GM12892 (cell line): ENCODE data around the gene NAV2.

Experiments used
- DNase-seq: peaks from one replicate; pipeline ENCODE4 v3.0.0; 2011; ENCODE audit not compliant: insufficient read length
- FAIRE-seq: peaks from 2 replicates; lab custom pipeline; 2011; peaks lifted over from hg19 to GRCh38; lab: Jason Lieb, UNC
- POLR2A ChIP-seq: IDR thresholded peaks from 2 replicates; pipeline ENCODE4 v1.6.1; 2011; ENCODE audit warnings: low read depth, low read length, control low read depth
- POLR2AphosphoS5 ChIP-seq: IDR thresholded peaks from 2 replicates; pipeline ENCODE4 v1.6.1; 2011; ENCODE audit warnings: low read depth, low read length, control low read depth
- TAF1 ChIP-seq: IDR thresholded peaks from 2 replicates; pipeline ENCODE4 v1.6.1; 2011; ENCODE audit warnings: low read depth, mild to moderate bottlenecking, control low read depth, low read length, borderline replicate concordance

NAV2 gene

DNA sequence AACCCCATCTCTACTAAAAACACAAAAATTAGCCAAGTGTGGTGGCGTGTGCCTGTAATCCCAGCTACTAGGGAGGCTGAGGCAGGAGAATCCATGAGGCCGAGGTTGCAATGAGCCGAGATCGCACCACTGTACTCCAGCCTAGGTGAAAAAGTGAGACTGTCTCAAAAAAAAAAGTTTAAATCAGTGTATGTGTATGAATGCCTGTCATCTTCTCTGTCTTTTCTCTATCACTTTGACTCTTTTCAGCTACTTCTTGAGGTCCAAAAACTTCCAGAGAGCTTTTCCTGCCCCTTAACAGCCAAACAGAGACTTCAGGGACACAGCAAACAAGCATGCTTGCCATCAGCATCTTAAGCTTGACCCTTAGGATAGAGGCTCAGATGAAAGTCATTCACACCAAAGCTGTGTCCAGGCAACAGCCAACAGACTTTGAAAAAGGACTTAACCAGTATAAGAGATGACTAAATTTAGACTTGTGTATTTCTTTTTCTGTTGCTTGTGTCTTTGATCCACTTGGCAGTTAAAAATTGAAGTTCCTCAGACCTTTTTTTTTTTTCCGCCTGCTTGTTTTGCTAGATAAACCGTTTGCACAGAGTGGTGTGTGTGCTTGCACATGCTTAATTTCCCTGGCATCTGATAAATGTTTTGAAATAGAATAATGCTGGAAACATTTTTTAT, 295.7 kb downstream of the NAV2 start:
- no peak for FAIRE-seq
- TF ChIP-seq POLR2AphosphoS5 (no peak), POLR2A (no peak), TAF1 (no peak)
- no peak for DNase-seq

DNA sequence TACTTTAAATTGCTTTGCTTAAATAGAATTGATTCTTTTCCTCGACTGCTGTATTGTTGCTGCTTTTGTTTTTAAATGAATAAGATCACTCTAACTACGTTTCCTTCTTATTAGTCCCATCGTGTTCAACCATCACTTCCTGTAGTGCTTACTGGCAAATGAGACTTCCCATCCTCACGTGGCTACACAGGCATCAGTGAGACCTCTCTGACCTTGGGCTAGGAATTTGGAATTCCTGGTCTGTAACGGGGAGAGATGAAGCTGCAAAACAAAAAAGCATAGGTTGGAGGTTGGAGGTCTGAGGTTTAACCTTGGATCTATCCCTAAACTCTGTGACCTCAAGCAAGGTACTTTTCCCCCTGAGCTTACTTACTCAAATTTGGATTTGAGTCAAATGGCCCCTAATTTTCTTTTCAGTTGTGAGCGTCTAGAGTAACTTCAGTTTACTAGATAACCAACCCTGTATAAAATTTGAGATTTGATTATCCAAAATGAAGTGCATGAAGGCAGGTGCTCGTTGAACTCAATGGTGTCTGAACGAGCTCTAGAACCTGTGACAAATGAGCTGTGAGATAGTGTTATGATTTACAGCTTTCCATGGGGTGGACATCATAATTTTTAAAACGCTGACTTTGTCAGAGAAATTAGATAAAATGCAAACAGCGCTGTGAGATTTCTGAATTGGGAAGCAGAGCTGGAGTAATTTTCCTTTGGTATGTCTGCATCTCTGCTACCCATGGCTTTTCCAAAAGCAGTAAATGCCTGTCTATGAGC, 296.4 kb downstream of the NAV2 start:
- no peak for TF ChIP-seq TAF1
- TF ChIP-seq POLR2AphosphoS5, result no peak
- no peak for TF ChIP-seq POLR2A
- DNase-seq (no peak), FAIRE-seq (no peak)

DNA sequence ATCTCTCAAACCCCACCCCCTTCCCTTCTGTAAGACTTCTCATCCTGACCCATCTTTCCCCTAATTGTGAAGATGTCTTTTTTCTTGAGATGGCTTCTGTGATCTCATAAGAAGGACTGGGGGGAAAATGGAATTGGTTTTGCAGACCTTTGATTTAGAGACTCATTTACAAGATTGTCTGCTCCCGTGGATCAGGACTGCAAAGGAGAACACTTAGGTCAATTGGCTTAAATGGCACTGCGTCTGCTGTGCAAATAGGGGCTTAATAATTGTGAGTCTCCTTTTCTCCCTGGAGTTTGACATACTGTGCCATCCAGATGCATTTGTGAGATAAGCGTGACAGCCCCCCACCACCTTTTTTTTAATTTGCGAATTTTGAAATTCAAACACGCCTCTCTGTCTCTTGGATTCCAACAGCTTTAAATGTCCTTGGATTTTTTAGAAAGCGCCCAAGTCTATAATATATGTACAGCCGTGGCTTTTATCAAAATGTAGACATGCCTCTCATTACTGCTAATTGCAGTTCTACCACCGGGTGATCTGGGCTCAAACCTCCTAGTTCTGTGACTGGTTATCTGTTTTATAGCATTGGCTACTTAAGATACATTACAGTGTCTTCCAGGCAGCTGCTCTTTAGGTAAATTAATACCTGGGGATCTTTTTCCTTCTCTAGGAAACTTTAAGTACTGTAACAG, 297.7 kb downstream of the NAV2 start:
- DNase-seq, result no peak
- TF ChIP-seq POLR2AphosphoS5 (no peak), POLR2A (no peak), TAF1 (no peak)
- FAIRE-seq, result no peak

DNA sequence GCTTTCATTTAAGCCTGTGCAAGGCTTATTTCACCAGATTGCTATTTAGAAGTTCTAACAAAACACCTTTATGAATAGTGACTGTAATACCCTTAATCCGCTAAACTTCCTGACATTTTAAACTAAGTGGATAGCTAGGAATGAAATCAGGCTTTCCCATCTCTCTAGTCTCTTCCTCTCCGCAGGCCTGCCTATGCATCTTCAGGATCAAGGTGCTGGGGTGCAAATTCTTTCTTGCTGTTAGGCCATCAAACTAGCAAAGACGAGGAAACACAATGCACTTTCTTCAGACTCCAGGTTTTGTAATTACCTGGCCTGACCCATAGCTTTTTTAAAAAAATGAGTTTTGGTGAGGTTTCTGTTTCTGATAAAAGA, 298.2 kb downstream of the NAV2 start:
- no peak for TF ChIP-seq POLR2A
- TF ChIP-seq POLR2AphosphoS5, result no peak
- TF ChIP-seq TAF1, result no peak
- FAIRE-seq, result no peak
- DNase-seq, result no peak

DNA sequence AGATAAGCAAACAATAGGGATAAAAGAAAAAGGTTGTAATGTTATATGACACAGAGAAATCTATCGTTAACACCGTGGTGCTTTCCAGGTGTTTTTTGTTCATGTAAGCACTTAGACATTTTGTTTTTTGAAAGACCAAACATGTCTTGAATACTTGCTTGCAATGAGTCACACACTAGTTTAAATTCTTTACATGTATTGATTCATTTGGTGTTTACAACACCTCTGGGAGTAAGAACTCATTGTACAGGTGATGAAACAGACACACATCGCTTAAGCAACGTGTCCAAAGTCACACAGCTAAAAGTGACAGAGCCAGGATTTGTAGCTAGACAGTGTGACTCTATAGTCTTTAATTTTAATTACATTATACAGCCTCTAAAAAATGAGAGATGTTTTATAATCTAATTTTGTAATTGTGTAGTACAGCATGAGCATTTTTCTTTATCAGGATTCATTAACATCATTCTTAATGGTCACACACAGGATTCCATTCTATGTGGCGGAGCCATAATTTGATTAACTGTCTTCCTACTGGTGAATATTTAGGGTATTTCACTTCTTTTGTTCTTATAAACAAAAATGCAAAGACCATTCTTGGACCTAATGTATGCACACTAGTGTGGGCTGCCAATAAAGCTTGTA, 298.8 kb downstream of the NAV2 start:
- FAIRE-seq (no peak), DNase-seq (no peak)
- TF ChIP-seq POLR2AphosphoS5, result no peak
- TF ChIP-seq POLR2A, result no peak
- TF ChIP-seq TAF1, result no peak

DNA sequence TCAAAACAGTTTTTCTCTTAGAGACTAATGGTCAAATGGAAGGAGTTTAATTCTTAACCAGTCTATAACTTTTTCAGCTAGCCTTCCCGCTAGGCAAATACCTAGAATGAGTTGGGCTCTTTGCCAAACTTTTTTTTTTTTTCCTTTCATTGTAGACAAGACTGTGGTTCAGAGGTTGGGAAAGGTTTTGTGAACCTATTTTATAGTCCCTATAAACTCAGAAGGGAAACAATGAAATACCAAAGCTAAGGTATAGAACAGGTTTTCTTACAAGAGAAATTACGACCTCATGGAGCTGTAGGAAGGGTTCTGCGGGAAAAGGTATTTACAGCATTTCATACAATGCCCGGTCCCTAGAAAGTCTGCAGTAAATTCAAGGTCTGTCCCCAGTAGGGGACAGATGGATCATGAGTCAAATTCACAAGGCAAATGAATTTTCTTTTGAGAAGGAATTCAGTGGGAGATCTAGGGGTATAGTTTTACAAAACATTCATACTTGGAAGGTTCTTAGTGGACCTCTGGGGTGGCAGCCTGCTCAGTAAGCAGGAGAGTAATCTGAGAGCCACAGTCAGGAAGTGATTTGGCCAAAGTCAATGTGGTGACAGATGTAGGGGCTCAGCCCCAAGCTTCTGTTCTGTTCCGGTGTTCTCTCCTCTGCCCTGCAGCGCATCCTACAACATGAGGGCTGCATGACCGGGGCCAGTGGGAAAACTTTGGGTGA, 300.9 kb downstream of the NAV2 start:
- no peak for DNase-seq
- no peak for FAIRE-seq

DNA sequence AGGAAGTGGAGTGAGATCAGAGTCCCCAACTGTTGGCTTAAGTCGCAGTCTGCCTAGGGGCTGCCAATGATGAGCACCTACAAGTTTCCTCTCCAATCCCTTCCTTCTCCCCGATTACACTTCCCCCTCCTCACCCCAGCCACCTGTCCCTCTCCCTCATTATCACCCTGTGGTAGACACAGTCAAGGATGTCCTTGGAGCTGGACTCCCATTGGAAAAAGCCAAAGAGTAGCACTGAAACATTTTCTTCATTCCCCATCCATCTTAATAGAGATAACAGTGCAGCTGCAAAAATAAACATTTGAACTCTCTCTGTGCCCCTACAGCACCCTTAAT, 301.4 kb downstream of the NAV2 start:
- no peak for TF ChIP-seq POLR2AphosphoS5
- no peak for TF ChIP-seq TAF1
- TF ChIP-seq POLR2A, result no peak
- DNase-seq, result no peak
- FAIRE-seq, result no peak

More for the DNA sequence above, 300.9 kb downstream of the NAV2 start:
- TF ChIP-seq POLR2AphosphoS5 (no peak), POLR2A (no peak), TAF1 (no peak)

DNA sequence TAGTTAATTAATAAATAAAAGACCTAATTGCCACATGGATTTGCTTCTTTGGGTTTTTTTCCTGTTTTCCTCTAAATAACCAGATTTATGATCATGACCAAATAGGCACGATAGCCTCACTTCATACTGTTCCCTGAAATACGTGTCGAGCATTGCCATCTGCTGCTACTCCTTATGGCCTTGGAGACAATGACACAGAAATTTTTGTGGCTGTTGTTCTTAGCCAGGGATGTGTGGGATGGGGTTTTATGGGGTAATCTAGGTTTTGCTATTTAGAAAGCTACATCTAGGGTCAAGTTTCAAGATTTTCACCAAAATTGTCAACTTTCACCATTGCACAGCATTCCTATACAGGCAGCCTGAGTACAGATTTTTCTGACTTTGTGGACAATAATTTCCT, 302.5 kb downstream of the NAV2 start:
- DNase-seq (no peak), FAIRE-seq (no peak)
- no peak for TF ChIP-seq POLR2AphosphoS5
- TF ChIP-seq TAF1, result no peak
- TF ChIP-seq POLR2A, result no peak

DNA sequence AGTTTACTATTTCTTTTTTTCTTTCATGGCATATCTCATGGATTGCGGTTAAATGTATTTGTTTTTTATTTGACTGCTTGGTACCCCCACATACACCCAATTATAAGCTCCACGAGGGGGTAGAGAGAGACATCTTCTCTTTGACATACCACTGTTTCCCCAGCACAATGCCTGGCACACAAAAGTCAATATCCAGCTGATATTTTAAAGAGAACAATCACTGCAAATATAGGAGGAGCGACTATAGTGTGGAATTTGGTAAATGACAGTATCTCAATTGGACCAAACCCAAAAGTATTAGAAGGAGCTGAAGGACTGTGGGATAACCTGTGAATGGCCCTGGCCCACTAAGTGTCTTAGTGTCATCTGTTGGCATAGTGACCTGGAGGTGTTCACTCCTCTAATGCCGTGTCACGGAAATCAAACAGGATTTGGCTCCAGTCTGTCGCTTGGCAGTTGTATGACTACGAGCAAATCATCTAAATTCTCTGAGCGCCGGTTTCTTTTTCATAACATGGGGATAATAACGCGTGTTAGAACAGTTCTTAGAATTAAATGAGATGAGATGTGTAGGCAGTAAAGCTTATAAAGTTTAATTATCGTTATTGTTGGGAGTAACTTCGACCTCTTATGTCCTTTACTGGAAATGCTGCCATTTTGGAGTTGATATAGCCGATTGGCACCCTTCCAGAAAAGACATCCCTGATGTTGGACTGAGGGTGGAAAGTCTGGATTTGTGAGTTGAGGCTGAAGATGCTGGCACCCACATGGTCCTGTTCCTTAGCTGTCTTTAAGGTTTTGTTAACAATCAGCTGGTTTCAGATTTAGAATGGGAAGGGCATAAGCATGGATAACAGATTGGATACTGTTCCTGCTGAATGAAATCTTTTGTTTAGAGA, 303.1 kb downstream of the NAV2 start:
- TF ChIP-seq POLR2A (no peak), POLR2AphosphoS5 (no peak), TAF1 (no peak)
- FAIRE-seq (no peak), DNase-seq (no peak)

DNA sequence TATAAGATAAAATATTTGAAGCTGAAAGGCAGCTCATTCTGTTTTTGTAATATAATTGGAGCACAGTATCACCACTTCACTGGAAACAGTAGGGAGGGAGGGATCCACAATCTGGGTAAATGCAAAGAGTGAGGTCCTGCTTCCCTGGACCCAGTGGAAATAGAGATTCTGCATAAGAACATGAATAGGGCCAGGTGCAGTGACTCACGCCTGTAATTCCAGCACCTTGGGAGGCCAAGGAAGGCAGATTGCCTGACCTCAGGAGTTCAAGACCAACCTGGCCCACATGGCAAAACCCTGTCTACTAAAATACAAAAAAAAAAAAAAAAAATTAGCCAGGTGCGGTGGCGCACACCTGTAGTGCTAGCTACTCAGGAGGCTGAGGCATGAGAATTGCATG, 303.9 kb downstream of the NAV2 start:
- no peak for TF ChIP-seq POLR2A
- no peak for TF ChIP-seq POLR2AphosphoS5
- no peak for TF ChIP-seq TAF1
- DNase-seq, result no peak
- FAIRE-seq, result no peak

DNA sequence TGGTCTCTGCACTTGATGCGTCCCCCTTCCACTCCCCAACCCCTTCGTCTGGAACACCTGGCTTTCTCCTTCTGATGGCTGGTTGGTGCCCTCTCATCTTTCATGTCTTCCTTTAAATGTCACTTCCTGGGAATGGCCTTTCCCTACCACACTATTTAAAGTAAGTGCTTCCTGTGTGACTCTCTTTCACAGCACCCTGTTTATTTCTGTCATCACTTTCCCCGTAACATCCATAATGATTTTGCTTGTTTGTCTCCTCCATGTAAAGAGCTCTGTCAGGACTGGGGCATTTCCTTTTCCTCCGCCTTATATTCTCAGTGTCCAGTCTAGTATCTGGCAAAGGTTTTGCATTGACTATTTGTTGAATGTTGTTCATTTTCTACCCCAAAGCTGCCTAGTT, 304.7 kb downstream of the NAV2 start:
- FAIRE-seq (no peak), DNase-seq (no peak)
- TF ChIP-seq POLR2AphosphoS5, result no peak
- no peak for TF ChIP-seq TAF1
- no peak for TF ChIP-seq POLR2A
